H1 (cell line): ENCODE data around the gene TRIOBP. TPM values are rescaled to one million over a fixed set of nuclear protein-coding genes. Genes with fewer than 3 reads are reported as not detected.

Source experiments
- BACH1 ChIP-seq: IDR thresholded peaks from 2 replicates; pipeline ENCODE4 v1.6.1; 2012; ENCODE audit warnings: low read length, improper control_type of control experiment
- CHD7 ChIP-seq: fragments of 300-600 bp; sonication (generic); IDR thresholded peaks from 2 replicates; pipeline ENCODE4 v1.7.1; 2012; ENCODE audit warnings: low read length, moderate library complexity, mild to moderate bottlenecking, inconsistent platforms; ENCODE audit not compliant: insufficient replicate concordance
- CTBP2 ChIP-seq: IDR thresholded peaks from 2 replicates; pipeline ENCODE4 v1.7.0; 2011; ENCODE audit warnings: borderline replicate concordance, mild to moderate bottlenecking, moderate library complexity, mixed read lengths, low read length; ENCODE audit not compliant: insufficient read depth, insufficient read length
- RAD21 ChIP-seq, 2 experiments: IDR thresholded peaks in 1 of 2; conservative IDR thresholded peaks in 1 of 2; 2 replicates each; pipeline ENCODE4 v1.6.1; 2011; ENCODE audit warnings: low read depth in 2 of 2, low read length in 2 of 2, improper control_type of control experiment in 1 of 2, inconsistent platforms in 1 of 2, mild to moderate bottlenecking in 1 of 2, moderate library complexity in 1 of 2
- RNF2 ChIP-seq: fragments of 200-900, 300-1000 bp; sonication (generic); IDR thresholded peaks from 2 replicates; pipeline ENCODE4 v1.7.1; 2016; ENCODE audit warnings: borderline replicate concordance, low read depth, mild to moderate bottlenecking, antibody characterized with exemption, low read length; ENCODE audit not compliant: poor library complexity, severe bottlenecking; ENCODE audit errors: missing control alignments
- TEAD4 ChIP-seq: IDR thresholded peaks from 2 replicates; pipeline ENCODE4 v1.6.1; 2012; ENCODE audit warnings: low read depth, low read length, inconsistent platforms, mixed read lengths
- polyA plus RNA-seq, 7 experiments: library from polyadenylated mRNA; depleted of rRNA in 3 of 7; stranded (reverse) in 5 of 7; unstranded in 2 of 7; fragments of >200 nt in 5 of 7; fragments of 200-250 nt in 2 of 7; gene quantifications; 1 replicate in 5 of 7; 2 replicates in 1 of 7; 4 replicates in 1 of 7; pipeline versions ENCODE4 v1.2.1 to v1.2.3, GENCODE V29; 2011 to 2013; ENCODE audit warnings: missing spikeins in 2 of 7, mixed read lengths in 2 of 7
- total RNA-seq: library from RNA; stranded (reverse); fragmentation: NEBNext Ultra II Directional; extraction: Animal tissue kit (Norgen Biotek cat#: 25700); gene quantifications from 2 replicates; pipeline ENCODE4 v1.2.1, GENCODE V29; 2021

TRIOBP gene
- total and polyA plus RNA-seq, 2 of the 8 experiments (the other 6 are each of a cell fraction or from before 2014, with no cell fraction given), result 18.2 to 27.3 TPM

GRCh38 chr22:37823134-37823985, 126.5 kb downstream of the TRIOBP start, which contains the start of gene GALR3 (continued):
- TF ChIP-seq BACH1 (no peak), CTBP2 (no peak), CHD7 (no peak), RAD21 (IDR thresholded peaks at IDR 0.05 in 1 of 2, conservative IDR thresholded peaks at IDR 0.05 in 1 of 2; ENCODE audit: low read depth in 2 of 2, low read length in 2 of 2) (no peak), RNF2 (no peak), TEAD4 (no peak)
